ENCODE results near the gene SSUH2. TPM values are rescaled to one million over a fixed set of nuclear protein-coding genes. Genes with fewer than 3 reads are reported as not detected.

Gene SSUH2
- total and polyA plus RNA-seq, 5 donors, result 0.51 to 1.8 (median 0.75) TPM

DNA sequence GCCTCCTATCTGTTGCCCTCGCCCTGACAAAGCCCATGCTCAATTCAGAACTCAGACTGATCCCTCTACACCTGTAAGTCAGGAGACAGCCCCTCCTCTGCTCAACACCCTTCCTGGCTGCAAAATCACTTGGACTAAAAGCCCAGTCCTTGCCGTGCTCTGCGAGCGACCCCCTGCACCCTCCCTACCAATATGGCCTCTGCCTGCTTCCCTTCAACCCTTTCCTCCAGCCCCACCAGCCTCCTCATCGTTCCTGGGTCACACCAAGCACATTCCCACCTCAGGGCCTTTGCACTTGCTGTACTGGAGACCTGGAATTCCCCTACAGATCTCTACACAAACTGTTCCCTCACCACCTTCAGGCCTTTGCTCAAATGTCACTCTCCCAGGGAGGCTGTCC is 5.2 kb upstream of the SSUH2 start:
- ATAC-seq, result no peak
- Histone ChIP-seq H3K4me1 (ENCODE audit: control insufficient read depth, insufficient read depth, low read length) (no peaks in the 10 kb centered on the region), H3K27me3 (ENCODE audit: control insufficient read depth, insufficient read depth) (no peaks in the 10 kb centered on the region), H3K4me3 (ENCODE audit: low read length) (no peak overlapping the region), H3K27ac (ENCODE audit: low read length) (no peak overlapping the region), H3K9me3 (ENCODE audit: control insufficient read depth, low read length) (no peaks in the 10 kb centered on the region)
- WGBS, result 92% methylated on average over 5 of the region's 5 CpGs
- intact Hi-C loops (cut with DNase I), result no loop called here
- no peak for DNase-seq

GRCh38 chr3:8648909-8649741 is 4.5 kb upstream of the SSUH2 start:
- H3K9me3 ChIP-seq (ENCODE audit: control insufficient read depth, low read length), result no peaks in the 10 kb centered on the region
- H3K27ac ChIP-seq (ENCODE audit: low read length), result no peak overlapping the region
- ATAC-seq (no peak), DNase-seq (no peak)
- intact Hi-C loops (cut with DNase I), result no loop called here
- no peak overlapping the region for H3K4me3 ChIP-seq (ENCODE audit: low read length)
- WGBS, result 91% methylated on average over 11 of the region's 11 CpGs
- H3K27me3 ChIP-seq (ENCODE audit: control insufficient read depth, insufficient read depth), result no peaks in the 10 kb centered on the region
- no peaks in the 10 kb centered on the region for H3K4me1 ChIP-seq (ENCODE audit: control insufficient read depth, insufficient read depth, low read length)

DNA sequence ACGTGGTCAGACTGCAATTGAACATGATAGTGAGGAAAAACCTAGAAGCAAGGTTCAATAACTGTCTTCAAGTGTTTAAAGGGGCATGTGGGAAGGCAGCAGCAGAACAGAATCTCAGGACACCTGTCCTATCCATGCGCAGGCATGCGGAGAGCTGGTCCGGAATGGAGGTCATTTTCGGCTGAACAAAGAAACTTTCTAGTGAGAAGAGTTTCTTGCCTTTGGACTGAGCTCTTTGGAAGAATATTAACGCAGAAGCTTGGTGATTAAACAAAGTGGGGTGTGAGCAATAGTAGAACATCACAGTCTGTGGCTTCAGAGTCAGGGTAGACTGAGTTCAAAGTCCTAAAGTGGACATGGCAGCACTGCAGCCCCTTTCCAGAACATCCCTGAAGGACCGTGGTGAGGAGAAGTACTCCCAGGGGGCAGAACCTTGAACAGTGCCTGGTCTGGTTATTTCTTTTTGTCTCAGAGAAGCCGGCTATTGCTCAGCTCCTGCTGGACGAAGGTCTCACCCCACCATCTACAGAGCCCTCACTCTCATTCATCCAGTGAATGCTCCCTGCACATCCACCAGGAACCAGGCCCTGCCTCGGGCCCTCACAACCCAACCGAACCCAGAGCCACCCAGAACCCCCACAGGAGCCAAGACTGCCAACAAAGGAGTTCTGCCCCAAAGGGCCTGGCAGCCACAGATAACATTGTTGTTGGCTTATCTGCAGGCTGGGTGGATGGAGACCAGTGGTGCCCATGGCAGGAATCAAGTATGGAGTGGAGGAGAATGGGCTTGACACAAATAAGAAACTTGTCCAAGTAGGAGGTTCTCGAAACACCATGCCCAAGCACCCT is 2.8 kb upstream of the SSUH2 start:
- H3K27ac ChIP-seq (ENCODE audit: low read length), result no peak overlapping the region
- DNase-seq (no peak), ATAC-seq (no peak)
- H3K9me3 ChIP-seq (ENCODE audit: control insufficient read depth, low read length), result no peaks in the 10 kb centered on the region
- intact Hi-C loops (cut with DNase I), result no loop called here
- 92% methylated on average over 12 of the region's 12 CpGs for WGBS
- no peaks in the 10 kb centered on the region for H3K4me1 ChIP-seq (ENCODE audit: control insufficient read depth, insufficient read depth, low read length)
- no peak overlapping the region for H3K4me3 ChIP-seq (ENCODE audit: low read length)
- no peaks in the 10 kb centered on the region for H3K27me3 ChIP-seq (ENCODE audit: control insufficient read depth, insufficient read depth)

GRCh38 chr3:8646313-8646938 is 1.8 kb upstream of the SSUH2 start:
- no peaks in the 10 kb centered on the region for H3K9me3 ChIP-seq (ENCODE audit: control insufficient read depth, low read length)
- DNase-seq, result no peak

GRCh38 chr3:8645712-8646111 is 1.1 kb upstream of the SSUH2 start:
- H3K27me3 ChIP-seq (ENCODE audit: control insufficient read depth, insufficient read depth), result no peaks in the 10 kb centered on the region
- intact Hi-C loops (cut with DNase I), result no loop called here
- H3K4me3 ChIP-seq (ENCODE audit: low read length), result no peak overlapping the region
- 71% methylated on average over 6 of the region's 6 CpGs for WGBS
- ATAC-seq, result no peak
- H3K27ac ChIP-seq (ENCODE audit: low read length), result no peak overlapping the region
- H3K4me1 ChIP-seq (ENCODE audit: control insufficient read depth, insufficient read depth, low read length), result no peaks in the 10 kb centered on the region
- DNase-seq, result no peak
- H3K9me3 ChIP-seq (ENCODE audit: control insufficient read depth, low read length), result no peaks in the 10 kb centered on the region

More at GRCh38 chr3:8646313-8646938, 1.8 kb upstream of the SSUH2 start:
- WGBS, result 85% methylated on average over 14 of the region's 14 CpGs
- no peak overlapping the region for H3K27ac ChIP-seq (ENCODE audit: low read length)
- H3K4me3 ChIP-seq (ENCODE audit: low read length), result no peak overlapping the region
- H3K4me1 ChIP-seq (ENCODE audit: control insufficient read depth, insufficient read depth, low read length), result no peaks in the 10 kb centered on the region
- intact Hi-C loops (cut with DNase I), result no loop called here
- no peaks in the 10 kb centered on the region for H3K27me3 ChIP-seq (ENCODE audit: control insufficient read depth, insufficient read depth)
- no peak for ATAC-seq

GRCh38 chr3:8643693-8644365 is 769 bp downstream of the SSUH2 start:
- DNase-seq, result no peak
- H3K9me3 ChIP-seq (ENCODE audit: control insufficient read depth, low read length), result no peaks in the 10 kb centered on the region
- peaks cover under 1% of the 10 kb centered on the region for H3K4me1 ChIP-seq (ENCODE audit: control insufficient read depth, insufficient read depth, low read length)
- H3K27ac ChIP-seq (ENCODE audit: low read length), result no peak overlapping the region
- no peak overlapping the region for H3K4me3 ChIP-seq (ENCODE audit: low read length)
- intact Hi-C loops (cut with DNase I), result no loop called here
- WGBS, result 48% methylated on average over 10 of the region's 10 CpGs
- H3K27me3 ChIP-seq (ENCODE audit: control insufficient read depth, insufficient read depth), result no peaks in the 10 kb centered on the region
- no peak for ATAC-seq

DNA sequence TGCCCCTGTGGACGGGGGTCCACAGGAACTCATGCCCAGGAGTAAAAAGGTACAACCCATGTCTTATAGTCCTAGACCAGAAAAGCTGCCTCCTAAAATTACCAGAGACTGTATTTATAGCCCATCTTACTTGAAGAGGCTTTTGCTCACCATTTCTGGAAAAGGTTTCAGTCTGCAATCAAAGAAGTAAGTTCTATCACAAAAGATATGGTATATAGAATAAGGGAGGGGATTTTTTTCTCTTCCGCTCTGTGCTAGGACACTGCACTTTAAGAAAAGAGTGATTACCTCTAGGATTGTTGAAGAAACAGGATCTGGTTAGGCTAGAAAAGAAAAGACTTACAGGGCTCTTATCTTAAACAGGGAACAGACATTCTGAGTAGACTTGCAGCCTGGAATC is 2.6 kb downstream of the SSUH2 start:
- DNase-seq, result no peak
- no peak for ATAC-seq
- intact Hi-C loops (cut with DNase I), result no loop called here
- Histone ChIP-seq H3K9me3 (ENCODE audit: control insufficient read depth, low read length) (no peaks in the 10 kb centered on the region), H3K4me1 (ENCODE audit: control insufficient read depth, insufficient read depth, low read length) (peaks cover 5% of the 10 kb centered on the region), H3K4me3 (ENCODE audit: low read length) (no peak overlapping the region), H3K27ac (ENCODE audit: low read length) (no peak overlapping the region), H3K27me3 (ENCODE audit: control insufficient read depth, insufficient read depth) (no peaks in the 10 kb centered on the region)
- WGBS, result 89% methylated on average over 2 of the region's 2 CpGs

DNA sequence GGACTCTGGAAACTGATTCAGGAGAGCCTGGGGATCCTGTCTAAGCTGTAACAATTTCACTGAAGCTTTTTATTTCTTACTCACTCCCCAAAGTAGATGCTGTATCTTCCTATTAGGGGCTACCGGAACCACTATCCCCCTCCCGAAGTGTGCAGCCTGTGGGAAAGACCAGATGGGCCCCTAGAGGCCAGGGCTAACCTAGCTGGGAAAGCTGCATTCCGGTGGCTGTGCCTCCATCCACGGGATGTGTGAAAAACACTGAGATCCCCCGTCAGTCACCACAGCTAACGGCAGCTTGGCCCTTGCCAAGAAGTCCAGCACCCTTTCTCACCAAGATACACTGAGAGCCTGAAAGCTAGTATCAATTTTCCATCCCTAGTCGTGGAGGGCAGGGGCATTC is 3.1 kb downstream of the SSUH2 start:
- WGBS, result 54% methylated on average over 7 of the region's 7 CpGs
- H3K4me3 ChIP-seq (ENCODE audit: low read length), result no peak overlapping the region
- no peak overlapping the region for H3K27ac ChIP-seq (ENCODE audit: low read length)
- H3K9me3 ChIP-seq (ENCODE audit: control insufficient read depth, low read length), result no peaks in the 10 kb centered on the region
- no peak for DNase-seq
- H3K4me1 ChIP-seq (ENCODE audit: control insufficient read depth, insufficient read depth, low read length), result peaks cover 5% of the 10 kb centered on the region
- no peak for ATAC-seq
- intact Hi-C loops (cut with DNase I), result no loop called here
- H3K27me3 ChIP-seq (ENCODE audit: control insufficient read depth, insufficient read depth), result no peaks in the 10 kb centered on the region

DNA sequence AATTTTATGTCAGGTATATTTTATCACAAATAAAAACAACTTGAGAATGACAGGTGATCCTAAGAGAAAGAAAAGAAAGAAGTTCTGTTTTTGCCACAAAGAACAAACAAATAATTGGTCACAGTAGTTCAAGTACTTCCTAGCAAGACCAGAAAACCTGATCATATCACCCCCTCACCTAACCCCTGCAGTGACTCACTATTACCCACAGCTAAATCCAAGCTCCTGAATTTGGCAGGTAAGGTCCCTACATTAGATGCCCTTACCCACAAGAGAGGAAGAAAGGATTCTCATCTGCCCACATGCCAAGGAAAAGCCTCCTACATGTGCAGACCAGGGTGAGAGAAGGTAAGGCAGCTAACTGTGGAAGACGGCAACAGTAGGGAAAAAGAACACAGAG is 4.4 kb downstream of the SSUH2 start:
- WGBS, result 94% methylated on average over 1 of the region's 1 CpG
- DNase-seq, result no peak
- Histone ChIP-seq H3K27me3 (ENCODE audit: control insufficient read depth, insufficient read depth) (no peaks in the 10 kb centered on the region), H3K9me3 (ENCODE audit: control insufficient read depth, low read length) (no peaks in the 10 kb centered on the region), H3K27ac (ENCODE audit: low read length) (no peak overlapping the region), H3K4me1 (ENCODE audit: control insufficient read depth, insufficient read depth, low read length) (peaks cover 5% of the 10 kb centered on the region), H3K4me3 (ENCODE audit: low read length) (no peak overlapping the region)
- ATAC-seq, result no peak
- intact Hi-C loops (cut with DNase I), result no loop called here

GRCh38 chr3:8639659-8640000 is 5.0 kb downstream of the SSUH2 start:
- H3K27me3 ChIP-seq (ENCODE audit: control insufficient read depth, insufficient read depth), result no peaks in the 10 kb centered on the region
- H3K4me1 ChIP-seq (ENCODE audit: control insufficient read depth, insufficient read depth, low read length), result peaks cover 5% of the 10 kb centered on the region
- no peak overlapping the region for H3K27ac ChIP-seq (ENCODE audit: low read length)
- ATAC-seq, result no peak
- no peaks in the 10 kb centered on the region for H3K9me3 ChIP-seq (ENCODE audit: control insufficient read depth, low read length)
- intact Hi-C loops (cut with DNase I), result no loop called here
- DNase-seq, result no peak
- 89% methylated on average over 7 of the region's 7 CpGs for WGBS
- no peak overlapping the region for H3K4me3 ChIP-seq (ENCODE audit: low read length)

Measured in right cardiac atrium (tissue), 5 donors.